ENCODE results near the gene FN1. TPM values are rescaled to one million over a fixed set of nuclear protein-coding genes. Genes with fewer than 3 reads are reported as not detected.

Gene FN1
- total RNA-seq, 1 donor from 2014 or later, result 154 TPM

GRCh38 chr2:215423928-215424540, 11.8 kb downstream of the FN1 start:
- no peak for TF ChIP-seq CTCF (IDR thresholded peaks at IDR 0.05; ENCODE audit: borderline replicate concordance)
- Histone ChIP-seq H3K27ac (replicated peaks) (no peak overlapping the region), H3K36me3 (peaks cover 83% of the 10 kb centered on the region), H3K4me1 (no peaks in the 10 kb centered on the region), H3K27me3 (ENCODE audit: low read depth) (no peaks in the 10 kb centered on the region), H3K4me3 (no peak overlapping the region), H3K9me3 (replicated peaks) (no peaks in the 10 kb centered on the region)
- intact Hi-C loops (cut with micrococcal nuclease), result no loop called here
- no peak for DNase-seq

DNA sequence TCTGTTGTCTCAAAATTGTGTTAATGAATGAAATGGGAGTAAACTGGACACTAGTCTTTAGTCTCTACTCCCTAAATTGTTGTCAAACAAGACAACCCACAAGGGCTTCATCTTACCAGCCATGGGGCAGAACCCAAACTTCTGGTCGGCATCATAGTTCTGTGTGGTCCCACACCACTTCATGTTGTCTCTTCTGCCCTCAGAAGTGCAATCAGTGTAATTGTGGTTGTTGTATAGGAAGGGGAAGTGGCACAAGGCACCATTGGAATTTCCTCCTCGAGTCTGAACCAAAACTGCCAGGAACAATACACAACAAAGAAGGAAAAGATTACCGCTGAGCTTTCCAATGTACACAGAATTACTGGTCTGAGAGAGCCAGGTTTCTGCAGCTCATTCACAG, 12.6 kb downstream of the FN1 start:
- no peaks in the 10 kb centered on the region for H3K27me3 ChIP-seq (ENCODE audit: low read depth)
- H3K4me3 ChIP-seq, result no peak overlapping the region
- no peaks in the 10 kb centered on the region for H3K4me1 ChIP-seq
- no peak overlapping the region for H3K27ac ChIP-seq (replicated peaks)
- TF ChIP-seq CTCF (IDR thresholded peaks at IDR 0.05; ENCODE audit: borderline replicate concordance), result no peak
- no peak for DNase-seq
- H3K9me3 ChIP-seq (replicated peaks), result no peaks in the 10 kb centered on the region
- intact Hi-C loops (cut with micrococcal nuclease), result no loop called here
- H3K36me3 ChIP-seq, result peaks cover 83% of the 10 kb centered on the region

DNA sequence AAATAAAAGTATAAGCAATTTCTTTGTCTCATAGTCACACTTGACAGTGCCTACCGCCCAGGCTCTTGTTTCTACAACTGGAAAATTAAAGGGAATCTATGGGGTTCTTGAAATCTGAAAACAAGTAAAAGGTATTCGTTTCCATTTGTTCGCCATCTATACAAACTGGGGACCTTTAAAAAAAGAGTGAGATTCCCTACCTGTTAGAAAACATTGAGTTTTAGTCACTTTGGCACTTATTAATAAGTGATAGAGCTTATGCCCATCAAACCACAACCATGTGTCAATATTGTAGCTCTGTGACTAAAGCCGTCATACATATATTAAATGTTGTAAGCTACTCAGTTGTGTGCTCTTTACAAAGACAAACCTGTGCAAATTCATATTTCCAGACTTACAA, 13.2 kb downstream of the FN1 start:
- intact Hi-C loops (cut with micrococcal nuclease), result no loop called here
- H3K36me3 ChIP-seq, result peaks cover 83% of the 10 kb centered on the region
- H3K4me3 ChIP-seq, result no peak overlapping the region
- DNase-seq, result no peak
- H3K4me1 ChIP-seq, result no peaks in the 10 kb centered on the region
- no peaks in the 10 kb centered on the region for H3K9me3 ChIP-seq (replicated peaks)
- no peak for TF ChIP-seq CTCF (IDR thresholded peaks at IDR 0.05; ENCODE audit: borderline replicate concordance)
- H3K27me3 ChIP-seq (ENCODE audit: low read depth), result no peaks in the 10 kb centered on the region
- no peak overlapping the region for H3K27ac ChIP-seq (replicated peaks)

DNA sequence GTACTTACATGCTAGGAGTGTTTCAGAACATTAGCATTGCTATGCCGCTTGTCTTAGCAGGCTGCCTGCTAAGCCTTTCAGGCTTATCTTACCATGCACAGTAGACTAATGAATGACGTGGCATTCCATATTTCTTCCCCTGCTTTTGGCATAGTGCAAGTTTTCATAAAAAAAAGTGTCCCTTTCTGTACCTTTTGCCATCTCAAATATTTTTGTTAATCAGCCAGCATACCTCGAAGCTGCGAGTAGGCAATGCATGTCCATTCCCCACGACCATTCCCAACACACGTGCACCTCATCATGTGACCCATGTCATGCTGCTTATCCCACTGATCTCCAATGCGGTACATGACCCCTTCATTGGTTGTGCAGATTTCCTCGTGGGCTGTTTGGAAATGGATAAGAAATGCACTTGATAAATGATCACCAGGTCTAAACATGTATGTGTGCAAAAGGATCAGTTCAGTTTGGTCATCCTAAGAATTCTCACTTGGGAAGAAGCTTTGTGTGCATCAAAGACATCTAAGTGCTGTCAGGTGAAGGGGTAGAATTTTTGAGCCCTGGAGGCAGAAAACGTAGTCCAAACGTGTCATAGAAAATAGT, 13.9 kb downstream of the FN1 start:
- Histone ChIP-seq H3K4me1 (no peaks in the 10 kb centered on the region), H3K27ac (replicated peaks) (no peak overlapping the region), H3K36me3 (peaks cover 81% of the 10 kb centered on the region), H3K9me3 (replicated peaks) (no peaks in the 10 kb centered on the region), H3K4me3 (no peak overlapping the region), H3K27me3 (ENCODE audit: low read depth) (no peaks in the 10 kb centered on the region)
- no peak for DNase-seq
- TF ChIP-seq CTCF (IDR thresholded peaks at IDR 0.05; ENCODE audit: borderline replicate concordance), result no peak
- intact Hi-C loops (cut with micrococcal nuclease), result no loop called here

DNA sequence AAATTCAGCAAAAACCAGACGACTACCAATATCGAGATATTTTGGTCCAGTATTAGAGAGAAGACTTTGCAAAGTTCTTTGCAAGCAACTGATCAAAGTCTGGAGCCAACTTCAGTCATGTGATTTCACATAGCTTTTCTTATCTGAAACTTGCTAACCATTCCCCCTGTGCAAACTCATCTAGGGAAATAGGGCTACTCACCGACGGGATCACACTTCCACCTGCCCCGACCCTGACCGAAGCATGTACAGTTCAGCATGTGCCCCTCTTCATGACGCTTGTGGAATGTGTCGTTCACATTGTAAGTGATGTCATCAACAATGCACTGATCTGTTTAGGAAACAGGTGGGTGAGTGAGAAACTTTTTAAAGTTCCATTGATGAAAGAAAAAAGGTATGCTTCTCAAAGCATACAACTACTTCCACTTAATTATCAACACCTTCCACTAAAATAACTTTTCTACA, 15.4 kb downstream of the FN1 start:
- Histone ChIP-seq H3K4me1 (no peaks in the 10 kb centered on the region), H3K27ac (replicated peaks) (no peak overlapping the region), H3K27me3 (ENCODE audit: low read depth) (no peaks in the 10 kb centered on the region), H3K9me3 (replicated peaks) (no peaks in the 10 kb centered on the region), H3K36me3 (peaks cover 80% of the 10 kb centered on the region), H3K4me3 (no peak overlapping the region)
- DNase-seq, result no peak
- TF ChIP-seq CTCF (IDR thresholded peaks at IDR 0.05; ENCODE audit: borderline replicate concordance), result no peak
- intact Hi-C loops (cut with micrococcal nuclease), result no loop called here
